GM08714 (cell line): Measurements from ENCODE around the gene GPR17.

ENCODE experiments used
- H3K4me3 ChIP-seq: fragments of 200-500 bp; sonication (Bioruptor generic); 2 replicates; pipeline ENCODE4 v1.5.1; 2014; ENCODE audit warnings: mild to moderate bottlenecking, low read length, inconsistent platforms
- ZNF274 ChIP-seq: IDR thresholded peaks from 2 replicates; pipeline ENCODE4 v1.6.1; 2012; ENCODE audit warnings: mild to moderate bottlenecking, low read depth, low read length

Gene GPR17, protein sequence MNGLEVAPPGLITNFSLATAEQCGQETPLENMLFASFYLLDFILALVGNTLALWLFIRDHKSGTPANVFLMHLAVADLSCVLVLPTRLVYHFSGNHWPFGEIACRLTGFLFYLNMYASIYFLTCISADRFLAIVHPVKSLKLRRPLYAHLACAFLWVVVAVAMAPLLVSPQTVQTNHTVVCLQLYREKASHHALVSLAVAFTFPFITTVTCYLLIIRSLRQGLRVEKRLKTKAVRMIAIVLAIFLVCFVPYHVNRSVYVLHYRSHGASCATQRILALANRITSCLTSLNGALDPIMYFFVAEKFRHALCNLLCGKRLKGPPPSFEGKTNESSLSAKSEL

DNA sequence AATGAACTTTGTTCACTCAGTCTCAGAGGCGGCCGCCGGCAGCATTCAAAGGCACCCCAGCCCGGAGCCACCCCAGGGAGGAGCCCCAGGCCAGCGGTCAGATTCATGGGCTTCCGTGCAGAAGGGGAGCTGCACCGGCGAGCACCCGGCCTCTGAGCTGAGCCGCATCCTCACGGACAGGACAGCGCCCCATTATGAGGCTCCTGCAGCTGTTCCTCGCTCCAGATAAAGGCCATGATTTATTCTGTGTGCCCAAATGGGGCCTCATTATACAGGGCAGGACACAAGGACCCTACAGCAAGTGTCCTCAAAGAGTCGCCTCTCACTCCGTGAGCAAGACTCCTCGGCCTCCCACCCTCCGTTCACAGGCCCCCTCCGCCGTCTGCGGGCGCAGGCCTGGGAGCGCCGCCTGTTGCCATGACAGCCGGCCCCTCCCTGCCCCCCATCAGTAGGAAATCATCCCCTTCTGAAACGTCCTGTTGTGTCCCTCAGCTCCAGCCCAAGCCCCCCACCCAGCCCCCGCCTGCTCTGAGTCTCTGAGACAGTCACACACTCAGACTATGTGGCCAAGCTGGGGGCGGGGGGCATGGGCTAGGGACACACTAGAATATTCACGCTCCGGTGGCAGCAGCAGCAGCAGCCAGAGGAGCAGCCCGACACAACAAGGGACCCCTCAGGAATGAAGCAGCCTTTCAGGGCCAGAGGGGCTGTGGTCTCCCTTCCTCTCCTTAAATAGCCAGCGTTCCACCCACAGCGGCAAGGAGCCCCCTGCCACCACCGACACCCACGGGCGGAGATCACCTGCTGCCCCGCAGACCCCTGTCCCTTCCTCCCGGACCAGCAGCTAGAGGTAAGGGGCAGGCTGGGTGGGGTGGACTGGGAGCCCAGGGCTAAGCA lies at the start of gene GPR17:
Gene GPR17 (plus strand): TSS at position 759 of the 897 bp plus-strand sequence. CDS start 4,583 bp downstream, outside the sequence.
- no peak within 1 kb of the TSS for H3K4me3 ChIP-seq
- TF ChIP-seq ZNF274, result no peak

DNA sequence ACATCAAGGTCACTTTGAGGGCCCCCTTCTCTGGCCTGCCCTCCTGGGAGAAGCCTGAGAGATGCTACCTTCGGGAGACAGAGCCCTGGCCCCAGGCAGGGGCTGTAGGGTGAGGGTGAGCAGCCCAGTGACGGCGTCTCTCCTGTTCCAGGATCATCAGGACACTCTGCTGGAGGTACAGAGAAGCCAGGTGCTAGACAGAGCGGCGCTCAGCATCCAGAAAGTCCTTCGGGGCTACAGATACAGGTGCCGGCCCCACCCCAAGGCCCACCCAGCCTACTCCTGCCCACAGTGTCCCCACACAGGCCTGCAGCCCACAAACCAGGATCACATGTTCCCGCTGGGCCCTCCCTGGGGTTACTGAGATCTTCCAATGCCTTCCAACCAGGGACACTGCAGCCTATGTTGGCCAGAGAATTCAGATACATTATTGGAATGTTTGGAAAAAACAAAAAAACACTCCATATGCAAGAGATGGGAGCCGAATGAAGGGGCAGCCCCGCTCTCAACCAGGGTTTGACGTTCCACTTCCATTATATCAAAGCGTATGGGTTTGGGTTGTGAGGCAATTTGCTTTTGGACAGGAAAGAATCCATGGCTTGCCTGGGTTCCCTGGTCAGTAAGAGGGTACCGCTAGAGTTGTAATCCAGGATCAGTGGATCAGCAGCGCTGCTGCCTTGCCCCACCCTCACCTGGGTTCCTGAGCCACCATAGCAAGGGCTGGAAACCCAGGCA lies 49.5 kb upstream of the GPR17 start:
- H3K4me3 ChIP-seq, result no peak overlapping the region
- TF ChIP-seq ZNF274, result no peak

DNA sequence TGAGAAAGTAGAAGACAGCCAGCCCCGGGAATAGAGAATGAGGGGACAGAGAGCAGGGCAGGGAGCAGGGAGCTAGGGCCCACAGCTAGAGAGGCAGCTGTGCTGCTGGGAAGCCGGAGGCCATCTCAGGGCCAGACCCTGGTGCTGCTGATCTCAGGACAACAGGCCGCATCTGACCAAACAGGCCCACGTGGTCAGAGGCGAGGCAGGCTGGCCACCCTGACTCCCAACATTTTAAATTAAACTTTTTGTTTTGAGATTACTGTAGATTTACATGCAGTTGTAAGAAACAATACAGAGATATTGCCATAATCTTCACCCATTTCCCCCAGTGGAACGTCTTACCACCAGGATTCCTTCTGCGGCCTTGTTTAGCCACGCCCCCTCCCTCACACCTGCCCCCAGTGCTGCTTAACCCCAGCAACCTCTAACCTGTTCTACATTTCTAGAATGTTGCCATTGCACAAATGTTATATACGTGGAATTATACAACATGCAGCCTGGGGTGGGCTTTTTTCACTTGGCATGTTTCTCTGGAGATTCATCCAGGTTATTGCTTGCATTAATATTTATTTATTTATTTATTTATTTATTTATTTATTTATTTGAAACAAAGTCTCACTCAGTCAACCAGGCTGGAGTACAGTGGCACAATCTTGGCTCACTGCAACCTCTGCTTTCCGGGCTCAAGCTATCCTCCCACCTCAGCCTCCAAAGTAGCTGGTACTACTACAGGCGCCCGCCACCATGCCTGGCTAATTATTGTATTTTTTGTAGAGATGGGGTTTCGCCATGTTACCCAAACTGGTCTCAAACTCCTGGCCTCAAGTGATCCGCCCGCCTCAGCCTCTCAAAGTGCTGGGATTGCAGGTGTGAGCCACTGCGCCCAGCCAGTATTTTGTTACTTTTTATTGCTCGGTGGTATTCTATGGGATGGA lies 48.6 kb upstream of the GPR17 start:
- H3K4me3 ChIP-seq, result no peak overlapping the region
- no peak for TF ChIP-seq ZNF274

DNA sequence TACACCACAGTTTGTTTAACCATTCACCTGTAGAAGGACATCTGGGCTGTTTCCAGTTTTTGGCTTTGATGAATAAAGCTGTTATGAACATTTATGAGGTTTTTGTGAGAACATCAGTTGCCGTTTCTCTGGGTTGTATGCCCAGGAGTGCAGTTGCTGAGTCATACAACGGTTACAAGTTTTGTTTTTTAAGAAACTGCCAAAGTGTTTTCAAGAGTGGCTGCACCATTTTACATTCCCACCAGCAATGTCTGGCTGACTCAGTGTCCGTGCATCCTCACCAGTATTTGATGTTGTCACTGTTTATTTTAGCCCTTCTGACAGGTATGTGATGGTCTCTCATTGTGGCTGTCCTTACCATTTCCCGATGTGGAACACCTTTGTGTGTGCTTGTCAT lies 48.0 kb upstream of the GPR17 start:
- no peak overlapping the region for H3K4me3 ChIP-seq
- TF ChIP-seq ZNF274, result no peak

DNA sequence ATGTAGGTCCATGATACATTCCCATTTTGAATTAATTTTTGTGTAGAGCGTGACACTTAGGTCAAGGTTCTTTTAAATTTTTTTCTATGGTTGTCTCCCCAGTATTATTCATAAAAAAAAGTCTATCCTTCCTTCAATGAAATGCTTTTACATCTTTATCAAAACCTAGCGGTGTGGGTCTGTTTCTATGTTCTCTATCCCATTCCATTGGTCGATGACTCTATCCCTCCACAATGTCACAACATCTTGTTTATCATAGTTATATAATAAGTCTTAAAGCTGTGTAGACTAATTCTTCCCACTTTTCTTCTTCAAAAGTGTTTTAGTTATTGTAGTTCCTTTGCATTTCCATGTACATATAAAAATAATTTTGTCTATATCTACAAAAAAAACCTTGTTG lies 47.2 kb upstream of the GPR17 start:
- TF ChIP-seq ZNF274, result no peak
- no peak overlapping the region for H3K4me3 ChIP-seq

DNA sequence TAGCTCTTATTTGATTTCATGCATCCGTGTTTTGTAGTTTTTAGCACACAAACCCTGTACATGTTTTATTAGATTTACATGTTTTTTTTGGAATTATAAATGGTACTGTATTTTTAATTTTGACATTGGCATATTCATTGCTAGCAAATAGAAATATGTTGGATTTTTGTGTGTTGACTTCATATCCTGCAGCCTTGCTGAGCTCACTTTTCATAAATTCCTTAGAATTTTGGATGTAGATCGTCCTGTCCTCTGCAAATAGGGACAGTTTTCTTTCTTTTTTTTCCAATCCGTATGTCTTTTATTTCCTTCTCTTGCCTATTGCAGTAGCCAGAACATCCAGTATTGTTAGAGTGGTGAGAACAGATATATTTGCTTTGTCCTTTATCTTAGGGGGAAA lies 46.7 kb upstream of the GPR17 start:
- no peak for TF ChIP-seq ZNF274
- no peak overlapping the region for H3K4me3 ChIP-seq

DNA sequence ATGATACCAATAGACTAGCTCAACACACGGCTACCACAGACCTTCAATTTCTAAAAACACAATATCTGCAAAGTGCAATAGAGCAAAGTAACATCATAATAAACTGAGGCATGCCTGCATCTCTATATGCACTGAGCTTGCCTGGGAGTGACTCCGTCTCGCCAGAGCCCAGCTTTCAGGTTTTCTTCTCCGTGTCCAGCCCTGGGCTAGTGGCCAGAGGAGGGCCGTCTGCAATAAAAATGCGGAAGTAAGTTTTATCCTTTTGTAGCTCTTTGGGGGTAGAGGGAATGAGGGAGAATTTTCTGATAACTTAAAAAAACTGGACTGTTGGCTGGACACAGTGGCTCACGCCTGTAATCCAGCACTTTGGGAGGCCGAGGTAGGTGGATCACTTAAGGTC lies 41.0 kb upstream of the GPR17 start:
- no peak overlapping the region for H3K4me3 ChIP-seq
- no peak for TF ChIP-seq ZNF274

DNA sequence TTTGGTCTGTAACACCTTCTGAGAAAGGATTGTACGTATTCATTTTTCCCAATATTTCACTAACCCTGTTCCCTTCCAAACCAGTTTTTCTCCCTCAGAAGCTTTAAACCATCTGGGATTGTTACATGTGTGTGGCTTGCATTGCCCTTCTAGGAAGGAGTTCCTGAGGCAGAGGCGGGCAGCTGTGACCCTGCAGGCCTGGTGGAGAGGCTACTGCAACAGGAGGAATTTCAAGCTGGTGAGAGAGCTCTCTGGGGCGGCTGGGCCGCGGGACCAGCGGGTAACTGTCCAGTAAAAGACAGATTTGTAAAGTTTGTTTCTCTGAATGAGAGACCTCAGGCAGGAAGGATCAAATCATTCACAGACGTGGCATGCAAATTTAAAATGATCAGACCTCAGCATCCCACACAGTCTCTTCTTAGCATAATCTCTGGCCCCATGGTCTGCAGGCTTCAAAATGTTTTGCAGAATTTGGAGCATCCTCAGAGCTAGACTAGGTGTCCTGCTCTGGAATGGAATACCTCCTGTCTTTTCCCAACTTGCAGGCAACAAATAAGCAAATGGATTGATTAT lies 40.2 kb upstream of the GPR17 start:
- no peak for TF ChIP-seq ZNF274
- H3K4me3 ChIP-seq, result no peak overlapping the region

DNA sequence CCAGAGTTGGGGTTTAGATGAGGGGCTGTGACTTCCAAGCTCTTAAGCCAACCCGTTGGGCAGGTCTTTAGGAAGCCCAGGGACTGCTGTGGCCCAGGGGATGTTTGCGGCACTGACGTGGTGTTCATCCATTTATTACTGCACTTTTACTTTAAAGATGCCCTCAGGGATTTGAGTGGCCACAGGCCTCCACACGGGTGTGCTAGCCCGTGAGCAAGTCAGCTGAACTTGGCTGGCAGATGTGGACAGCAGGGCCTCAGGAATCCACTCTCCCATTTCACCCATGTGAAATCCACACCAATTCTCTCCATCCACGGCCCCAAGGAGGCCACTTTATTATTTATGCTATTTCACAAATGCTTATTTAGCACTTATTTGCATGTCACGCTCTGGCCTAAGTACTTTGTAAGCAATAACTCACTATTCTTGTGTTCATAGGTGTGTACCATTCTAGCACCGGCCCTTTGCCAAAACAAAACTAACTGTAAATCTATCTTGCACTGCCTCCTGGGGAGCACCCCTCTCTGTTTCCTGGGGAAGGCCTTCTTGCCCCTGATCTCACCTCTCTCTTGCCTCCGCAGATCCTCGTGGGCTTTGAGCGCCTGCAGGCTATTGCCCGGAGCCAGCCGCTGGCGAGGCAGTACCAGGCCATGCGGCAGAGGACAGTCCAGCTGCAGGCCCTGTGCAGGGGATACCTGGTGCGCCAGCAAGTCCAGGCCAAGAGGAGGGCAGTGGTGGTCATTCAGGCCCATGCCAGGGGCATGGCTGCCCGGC lies 39.1 kb upstream of the GPR17 start:
- no peak overlapping the region for H3K4me3 ChIP-seq
- TF ChIP-seq ZNF274, result no peak

DNA sequence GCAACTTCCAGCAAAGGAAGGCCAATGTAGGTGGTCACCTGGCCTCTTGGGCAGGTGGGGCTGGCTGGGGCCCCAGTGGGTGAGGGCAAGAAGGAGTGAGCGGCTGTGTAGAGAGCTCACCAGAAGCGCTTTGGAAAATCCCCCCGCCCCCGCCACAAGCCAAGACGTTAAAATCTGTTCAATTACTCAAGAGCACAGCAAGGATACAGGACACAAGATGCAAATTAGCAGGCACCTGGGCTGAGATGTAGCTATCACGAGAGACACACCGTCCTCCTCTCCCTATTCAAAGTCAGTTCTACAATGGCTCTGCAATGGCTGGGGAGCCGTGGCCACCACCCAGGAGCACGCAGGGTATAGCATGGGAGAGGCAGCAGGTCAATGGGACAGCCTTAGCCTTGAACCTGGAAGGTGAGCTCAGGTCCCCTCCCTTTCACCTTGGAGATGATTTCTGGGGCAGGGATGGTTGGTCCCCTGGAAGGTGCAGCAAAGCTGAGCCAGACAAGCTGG lies 38.5 kb upstream of the GPR17 start:
- H3K4me3 ChIP-seq, result no peak overlapping the region
- no peak for TF ChIP-seq ZNF274

DNA sequence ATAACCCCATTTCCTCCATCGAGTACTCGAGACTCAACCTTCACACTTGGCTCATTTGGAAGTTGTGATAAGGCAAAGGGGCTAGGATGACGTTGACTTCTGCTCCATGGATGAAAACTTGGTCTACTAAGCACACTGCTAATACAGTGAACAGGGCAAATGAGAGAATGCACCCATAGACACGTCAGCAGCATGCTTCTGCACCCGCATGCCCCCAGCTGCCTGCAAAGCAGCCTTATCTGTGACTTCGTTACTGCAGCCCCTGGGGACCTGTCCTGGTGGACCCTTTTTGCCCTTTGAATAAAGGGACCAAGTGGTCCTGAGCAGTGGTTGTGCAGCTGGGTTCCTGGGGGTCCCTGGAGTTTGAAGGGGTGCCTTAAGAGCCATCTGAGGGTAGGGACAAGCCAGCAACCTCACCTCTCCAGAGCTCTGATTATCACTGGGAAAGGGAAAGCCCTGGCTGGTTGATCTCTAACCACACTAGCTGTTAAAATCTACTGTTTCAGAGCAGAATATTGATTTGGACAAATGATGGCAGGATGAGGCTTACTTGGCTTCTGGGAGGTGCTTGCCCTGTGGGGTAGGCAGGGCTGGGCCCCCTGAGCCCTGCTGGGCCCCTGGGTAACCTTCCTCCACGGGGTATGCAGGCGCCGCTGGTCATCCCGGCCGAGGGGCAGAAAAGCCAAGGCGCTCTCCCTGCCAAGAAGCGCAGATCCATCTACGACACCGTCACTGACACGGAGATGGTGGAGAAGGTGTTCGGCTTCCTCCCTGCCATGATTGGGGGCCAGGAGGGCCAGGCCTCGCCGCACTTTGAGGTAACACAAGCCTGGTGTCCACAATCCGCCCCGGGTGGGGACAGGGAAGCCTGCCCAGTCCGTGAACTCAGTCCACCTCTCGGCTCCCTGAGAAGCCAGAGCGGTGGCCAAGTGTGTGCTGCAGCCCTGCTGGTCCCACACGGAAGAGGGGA lies 37.6 kb upstream of the GPR17 start:
- no peak overlapping the region for H3K4me3 ChIP-seq
- no peak for TF ChIP-seq ZNF274
